H1 (cell line): ENCODE results near the gene BORA. TPM values are rescaled to one million over a fixed set of nuclear protein-coding genes. Genes with fewer than 3 reads are reported as not detected.

Experiments
- ASH2L ChIP-seq: fragments of 200-600, 300-600 bp; sonication (generic); IDR thresholded peaks from one replicate; pipeline ENCODE4 v1.7.1; 2017; ENCODE audit warnings: low read length
- BCL11A ChIP-seq, 2 experiments: IDR thresholded peaks; one replicate each; pipeline ENCODE4 v1.6.1; 2011; ENCODE audit warnings: low read depth in 2 of 2, low read length in 2 of 2, mild to moderate bottlenecking in 2 of 2
- BRCA1 ChIP-seq: IDR thresholded peaks from 2 replicates; pipeline ENCODE4 v1.6.1; 2012; ENCODE audit warnings: low read depth, low read length, improper control_type of control experiment
- CHD7 ChIP-seq: fragments of 300-600 bp; sonication (generic); IDR thresholded peaks from 2 replicates; pipeline ENCODE4 v1.7.1; 2012; ENCODE audit warnings: low read length, moderate library complexity, mild to moderate bottlenecking, inconsistent platforms; ENCODE audit not compliant: insufficient replicate concordance
- EP300 ChIP-seq, 2 experiments: IDR thresholded peaks; 1 replicate in 1 of 2; 2 replicates in 1 of 2; pipeline ENCODE4 v1.6.1; 2011 to 2012; ENCODE audit warnings: low read depth in 2 of 2, low read length in 2 of 2, mild to moderate bottlenecking in 2 of 2, borderline replicate concordance in 1 of 2, inconsistent platforms in 1 of 2, moderate library complexity in 1 of 2
- FOSL1 ChIP-seq: IDR thresholded peaks from 2 replicates; pipeline ENCODE4 v1.6.1; 2011; ENCODE audit warnings: mild to moderate bottlenecking, low read depth, low read length, moderate library complexity; ENCODE audit not compliant: insufficient read depth
- GABPA ChIP-seq: IDR thresholded peaks from 2 replicates; pipeline ENCODE4 v1.6.1; 2011; ENCODE audit warnings: mild to moderate bottlenecking, low read length, moderate library complexity, borderline replicate concordance; ENCODE audit not compliant: insufficient read depth
- HDAC2 ChIP-seq, 2 experiments: fragments of 300-600 bp in 1 of 2; sonication (generic) in 1 of 2; IDR thresholded peaks; 2 replicates each; pipeline ENCODE4 v1.6.1; 2011 to 2012; ENCODE audit warnings: low read depth in 2 of 2, low read length in 2 of 2, mild to moderate bottlenecking in 2 of 2, moderate library complexity in 2 of 2, borderline replicate concordance in 1 of 2, inconsistent platforms in 1 of 2
- JUN ChIP-seq: IDR thresholded peaks from 2 replicates; pipeline ENCODE4 v1.6.1; 2011; ENCODE audit warnings: low read depth, mild to moderate bottlenecking, improper control_type of control experiment, low read length
- RBBP5 ChIP-seq: IDR thresholded peaks from 2 replicates; pipeline ENCODE4 v1.7.1; 2012; ENCODE audit warnings: low read depth, mild to moderate bottlenecking, inconsistent platforms, low read length, moderate library complexity, borderline replicate concordance
- TCF12 ChIP-seq: IDR thresholded peaks from 2 replicates; pipeline ENCODE4 v1.6.1; 2011; ENCODE audit warnings: low read depth, mild to moderate bottlenecking, low read length
- polyA plus RNA-seq, 7 experiments: library from polyadenylated mRNA; depleted of rRNA in 3 of 7; stranded (reverse) in 5 of 7; unstranded in 2 of 7; fragments of >200 nt in 5 of 7; fragments of 200-250 nt in 2 of 7; gene quantifications; 1 replicate in 5 of 7; 2 replicates in 1 of 7; 4 replicates in 1 of 7; pipeline versions ENCODE4 v1.2.1 to v1.2.3, GENCODE V29; 2011 to 2013; ENCODE audit warnings: missing spikeins in 2 of 7, mixed read lengths in 2 of 7
- total RNA-seq: library from RNA; stranded (reverse); fragmentation: NEBNext Ultra II Directional; extraction: Animal tissue kit (Norgen Biotek cat#: 25700); gene quantifications from 2 replicates; pipeline ENCODE4 v1.2.1, GENCODE V29; 2021

BORA gene
- total and polyA plus RNA-seq, 2 of the 8 experiments (the other 6 are each of a cell fraction or from before 2014, with no cell fraction given): 4.9 to 12.9 TPM

GRCh38 chr13:72737033-72737432 is 9.3 kb downstream of the BORA start (continued):
- no peak for TF ChIP-seq CHD7
- TF ChIP-seq BRCA1: no peak
- TF ChIP-seq EP300 (IDR thresholded peaks at IDR 0.05; ENCODE audit: borderline replicate concordance in 1 of 2, low read depth in 2 of 2, low read length in 2 of 2): no peak
- no peak for TF ChIP-seq RBBP5
- no peak for TF ChIP-seq BCL11A (IDR thresholded peaks at IDR 0.05; ENCODE audit: low read depth in 2 of 2, low read length in 2 of 2)
- no peak for TF ChIP-seq GABPA
- no peak for TF ChIP-seq JUN
- TF ChIP-seq HDAC2 (IDR thresholded peaks at IDR 0.05; ENCODE audit: borderline replicate concordance in 1 of 2, low read depth in 2 of 2, low read length in 2 of 2): no peak
- no peak for TF ChIP-seq ASH2L
- TF ChIP-seq TCF12: no peak
- TF ChIP-seq FOSL1: no peak
